Measurements from ENCODE around the gene DDB1.

The DDB1 gene

DNA sequence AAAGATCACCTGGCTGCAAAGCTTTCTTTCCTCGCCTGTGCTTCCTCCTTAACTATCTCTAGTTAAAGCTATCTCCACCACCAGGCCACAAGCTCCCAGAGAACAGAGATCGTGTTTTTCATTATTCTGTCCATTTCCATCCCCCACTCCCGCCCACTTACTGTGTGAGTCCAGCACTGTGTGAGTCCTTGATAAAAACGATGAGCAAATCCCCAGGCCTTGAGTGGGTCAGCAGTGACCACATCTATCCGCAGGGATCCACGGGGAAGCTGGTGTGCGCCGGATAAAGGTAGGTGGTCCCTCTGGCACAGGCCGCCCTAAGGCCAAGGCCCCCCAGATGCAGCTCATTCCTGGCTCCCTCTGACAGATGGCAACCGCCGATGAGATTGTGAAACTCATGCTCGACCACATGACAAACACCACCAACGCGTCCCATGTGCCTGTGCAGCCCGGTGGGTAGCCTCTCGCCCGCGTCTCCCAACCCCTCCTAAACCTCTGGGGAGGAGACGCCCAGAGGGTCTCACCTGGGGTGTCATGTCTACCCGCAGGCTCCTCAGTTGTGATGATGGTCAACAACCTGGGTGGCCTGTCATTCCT, 9.4 kb upstream of the DDB1 start:
- in situ Hi-C loops (cut with MboI; ENCODE audit: low pct_unique_long_range_greater_than_20kb, low sequenced_read_pairs, unreplicated experiment) = no loop called here
- TF ChIP-seq, protein P1, sequence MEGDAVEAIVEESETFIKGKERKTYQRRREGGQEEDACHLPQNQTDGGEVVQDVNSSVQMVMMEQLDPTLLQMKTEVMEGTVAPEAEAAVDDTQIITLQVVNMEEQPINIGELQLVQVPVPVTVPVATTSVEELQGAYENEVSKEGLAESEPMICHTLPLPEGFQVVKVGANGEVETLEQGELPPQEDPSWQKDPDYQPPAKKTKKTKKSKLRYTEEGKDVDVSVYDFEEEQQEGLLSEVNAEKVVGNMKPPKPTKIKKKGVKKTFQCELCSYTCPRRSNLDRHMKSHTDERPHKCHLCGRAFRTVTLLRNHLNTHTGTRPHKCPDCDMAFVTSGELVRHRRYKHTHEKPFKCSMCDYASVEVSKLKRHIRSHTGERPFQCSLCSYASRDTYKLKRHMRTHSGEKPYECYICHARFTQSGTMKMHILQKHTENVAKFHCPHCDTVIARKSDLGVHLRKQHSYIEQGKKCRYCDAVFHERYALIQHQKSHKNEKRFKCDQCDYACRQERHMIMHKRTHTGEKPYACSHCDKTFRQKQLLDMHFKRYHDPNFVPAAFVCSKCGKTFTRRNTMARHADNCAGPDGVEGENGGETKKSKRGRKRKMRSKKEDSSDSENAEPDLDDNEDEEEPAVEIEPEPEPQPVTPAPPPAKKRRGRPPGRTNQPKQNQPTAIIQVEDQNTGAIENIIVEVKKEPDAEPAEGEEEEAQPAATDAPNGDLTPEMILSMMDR (IDR thresholded peaks at IDR 0.05; ENCODE audit: extremely low read depth, insufficient read depth, missing control alignments) = no peak
- DNase-seq (ENCODE audit: low spot score) = no peak

DNA sequence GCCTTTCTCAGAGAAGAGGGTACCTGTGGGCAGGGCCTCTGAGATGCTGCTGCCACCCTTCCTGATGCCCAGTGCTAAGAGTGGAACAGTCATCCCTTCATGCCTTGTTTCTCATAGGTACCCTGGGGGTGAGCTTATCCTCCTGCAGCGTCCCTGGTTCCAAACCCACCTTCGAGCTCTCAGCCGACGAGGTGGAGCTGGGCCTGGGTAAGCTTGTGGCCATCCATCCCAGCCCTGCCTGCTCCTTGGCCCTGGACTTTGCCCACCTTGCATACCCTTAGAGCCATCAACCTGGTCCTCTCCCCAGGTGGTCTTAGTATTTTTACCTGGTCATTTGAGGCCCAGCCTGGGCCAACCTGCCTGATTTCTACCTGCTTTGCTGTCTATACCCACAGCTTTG, 8.8 kb upstream of the DDB1 start:
- TF ChIP-seq, protein P1 (IDR thresholded peaks at IDR 0.05; ENCODE audit: extremely low read depth, insufficient read depth, missing control alignments) = no peak
- no peak for DNase-seq (ENCODE audit: low spot score)
- in situ Hi-C loops (cut with MboI; ENCODE audit: low pct_unique_long_range_greater_than_20kb, low sequenced_read_pairs, unreplicated experiment) = no loop called here

DNA sequence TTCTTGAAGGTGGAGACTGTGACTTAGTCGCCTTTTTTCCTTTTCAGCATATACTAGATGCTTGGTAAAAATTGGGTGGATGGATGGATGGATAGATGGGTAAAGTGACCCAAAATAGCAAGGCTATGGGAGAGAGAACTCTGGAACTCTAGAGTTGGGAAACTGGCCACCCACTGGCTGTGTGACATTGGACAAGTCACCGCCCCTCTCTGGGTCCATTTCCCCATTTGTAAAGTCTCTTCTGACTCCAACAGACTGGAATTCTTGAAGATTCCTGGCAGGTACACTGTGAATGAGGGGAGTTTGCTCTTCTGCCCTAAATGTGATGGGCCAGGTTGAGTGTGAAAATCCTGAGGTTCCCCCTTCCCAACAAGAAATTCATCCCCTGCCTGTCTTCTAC, 8.1 kb upstream of the DDB1 start:
- in situ Hi-C loops (cut with MboI; ENCODE audit: low pct_unique_long_range_greater_than_20kb, low sequenced_read_pairs, unreplicated experiment) = no loop called here
- DNase-seq (ENCODE audit: low spot score) = no peak
- TF ChIP-seq, protein P1 (IDR thresholded peaks at IDR 0.05; ENCODE audit: extremely low read depth, insufficient read depth, missing control alignments) = no peak

DNA sequence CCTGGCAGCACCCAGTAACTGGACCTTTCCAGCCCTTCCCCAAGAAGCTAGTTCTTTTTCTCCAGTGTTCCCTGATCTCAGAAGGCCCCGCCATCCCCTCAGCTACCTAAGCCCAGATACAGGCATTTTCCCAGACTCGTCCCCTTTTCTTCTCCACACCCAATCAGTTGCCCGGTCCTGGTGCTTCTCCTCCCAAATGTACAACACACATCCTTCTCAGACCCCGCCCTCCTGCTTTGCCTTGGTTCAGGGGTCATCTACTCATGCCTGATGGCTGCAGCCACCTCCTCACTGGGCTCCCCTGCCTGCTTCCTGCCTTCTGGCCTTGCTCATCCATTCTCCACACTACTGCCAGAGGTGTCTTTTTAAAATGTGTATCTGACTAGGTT, 6.6 kb upstream of the DDB1 start:
- in situ Hi-C loops (cut with MboI; ENCODE audit: low pct_unique_long_range_greater_than_20kb, low sequenced_read_pairs, unreplicated experiment) = loop anchor here (10.0 kb wide), 1 partner anchor 45 kb away; no protein-coding TSS in a partner anchor

DNA sequence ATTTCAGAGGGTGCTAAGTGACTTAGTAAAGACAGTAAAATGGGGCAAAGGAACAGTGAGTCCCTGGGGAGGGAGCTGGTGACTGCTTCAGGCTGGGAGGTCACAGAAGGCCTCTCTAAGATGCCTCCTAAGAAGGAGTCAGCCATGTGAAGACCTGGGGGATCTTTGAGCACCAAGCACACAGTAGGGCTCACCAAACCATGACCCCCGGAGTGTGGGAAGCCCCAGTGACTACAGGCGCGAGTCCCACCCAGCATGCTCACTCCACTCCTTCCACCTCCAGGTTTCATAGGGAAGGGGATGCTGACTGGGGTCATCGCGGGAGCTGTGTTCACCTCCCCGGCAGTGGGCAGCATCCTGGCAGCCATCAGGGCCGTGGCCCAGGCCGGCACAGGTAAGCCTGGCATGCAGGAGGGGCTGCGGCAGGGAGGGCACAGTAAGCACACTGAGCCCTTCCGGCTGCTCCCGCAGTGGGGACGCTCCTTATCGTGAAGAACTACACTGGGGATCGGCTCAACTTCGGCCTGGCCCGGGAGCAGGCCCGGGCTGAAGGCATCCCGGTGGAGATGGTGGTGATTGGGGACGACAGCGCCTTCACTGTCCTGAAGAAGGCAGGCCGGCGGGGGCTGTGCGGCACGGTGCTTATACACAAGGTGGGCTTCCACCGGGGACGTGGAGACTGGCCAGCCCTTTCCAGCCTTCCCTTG, 6.0 kb upstream of the DDB1 start:
- in situ Hi-C loops (cut with MboI; ENCODE audit: low pct_unique_long_range_greater_than_20kb, low sequenced_read_pairs, unreplicated experiment) = loop anchor here (10.0 kb wide), 1 partner anchor 46 kb away; no protein-coding TSS in a partner anchor
- DNase-seq (ENCODE audit: low spot score) = no peak
- TF ChIP-seq, protein P1 (IDR thresholded peaks at IDR 0.05; ENCODE audit: extremely low read depth, insufficient read depth, missing control alignments) = no peak

More for the DNA sequence above, 6.6 kb upstream of the DDB1 start:
- no peak for DNase-seq (ENCODE audit: low spot score)
- TF ChIP-seq, protein P1 (IDR thresholded peaks at IDR 0.05; ENCODE audit: extremely low read depth, insufficient read depth, missing control alignments) = no peak

DNA sequence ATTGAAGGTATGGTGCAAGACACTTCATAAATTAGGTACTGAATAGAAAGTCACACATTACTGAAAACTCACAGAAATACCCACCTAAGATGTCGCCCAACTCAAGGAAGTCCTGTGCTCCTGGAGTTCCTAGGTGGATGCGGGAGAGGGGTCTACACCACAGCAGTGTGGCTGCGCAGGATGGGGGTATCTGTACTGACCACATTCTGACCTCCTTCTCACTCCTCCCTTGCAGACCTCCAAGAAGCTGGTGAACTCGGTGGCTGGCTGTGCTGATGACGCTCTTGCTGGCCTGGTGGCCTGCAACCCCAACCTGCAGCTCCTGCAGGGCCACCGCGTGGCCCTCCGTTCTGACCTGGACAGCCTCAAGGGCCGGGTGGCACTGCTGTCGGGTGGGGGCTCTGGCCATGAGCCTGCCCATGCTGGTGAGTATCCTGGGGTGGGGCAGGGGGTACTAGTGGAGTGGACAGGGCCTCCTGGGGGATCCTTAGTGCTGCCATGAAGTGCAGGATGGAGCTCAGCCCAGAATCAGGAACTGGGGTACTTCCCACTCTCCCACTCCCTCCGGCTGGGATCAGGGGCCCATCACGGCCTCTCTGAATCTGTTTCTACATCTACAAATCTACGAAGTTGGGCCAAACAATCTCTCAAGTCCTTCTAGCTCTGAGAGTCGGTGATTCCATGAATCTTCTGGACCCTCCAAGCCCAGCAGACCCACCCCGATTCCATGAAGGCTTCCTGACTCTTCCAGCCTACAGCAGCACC, 5.0 kb upstream of the DDB1 start:
- TF ChIP-seq, protein P1 (IDR thresholded peaks at IDR 0.05; ENCODE audit: extremely low read depth, insufficient read depth, missing control alignments) = no peak
- in situ Hi-C loops (cut with MboI; ENCODE audit: low pct_unique_long_range_greater_than_20kb, low sequenced_read_pairs, unreplicated experiment) = loop anchor here (10.0 kb wide), 1 partner anchor 47 kb away; no protein-coding TSS in a partner anchor
- no peak for DNase-seq (ENCODE audit: low spot score)

All from GM13977 (cell line).